K562 (cell line): ENCODE results near the gene TFRC. TPM values are rescaled to one million over a fixed set of nuclear protein-coding genes. Genes with fewer than 3 reads are reported as not detected.
A peak's percentile ranks its signal among the peaks of the same experiment; 100 is the strongest.

Source experiments
- CBX5 ChIP-seq: IDR thresholded peaks from 2 replicates; pipeline ENCODE4 v1.6.1; 2014; ENCODE audit warnings: low read depth, borderline replicate concordance
- ETV5 ChIP-seq: sonication (generic); formaldehyde crosslinking; IDR thresholded peaks from 2 replicates; pipeline ENCODE4 v1.4.0; 2020; ENCODE audit warnings: low read depth, mild to moderate bottlenecking, missing genetic modification reagents
- EWSR1 ChIP-seq: fragments of 450-650 bp; IDR thresholded peaks from 2 replicates; pipeline ENCODE4 v1.6.1; 2018; ENCODE audit warnings: borderline replicate concordance, mild to moderate bottlenecking, low read depth, moderate library complexity; ENCODE audit not compliant: partially characterized antibody
- NFE2L1 ChIP-seq: fragments of 450-650 bp; IDR thresholded peaks from 2 replicates; pipeline ENCODE4 v1.6.1; 2016; ENCODE audit warnings: missing genetic modification characterization, low read depth, mild to moderate bottlenecking, missing compliant biosample characterization, moderate library complexity, borderline replicate concordance
- POLR2H ChIP-seq: IDR thresholded peaks from 2 replicates; pipeline ENCODE4 v1.6.1; 2016; ENCODE audit warnings: missing genetic modification characterization, low read depth, mild to moderate bottlenecking, control low read depth, missing compliant biosample characterization, moderate library complexity
- RBBP5 ChIP-seq: fragments of 200-600 bp; sonication (generic); IDR thresholded peaks from 2 replicates; pipeline ENCODE4 v1.6.1; 2012; ENCODE audit warnings: borderline replicate concordance, mild to moderate bottlenecking, low read length, control low read depth, inconsistent platforms; ENCODE audit not compliant: insufficient read depth, poor library complexity, severe bottlenecking
- RUNX1 ChIP-seq: sonication (generic); IDR thresholded peaks from 2 replicates; pipeline ENCODE4 v1.6.1; 2016; ENCODE audit warnings: antibody characterized with exemption, low read depth
- SRF ChIP-seq, 2 experiments: fragments of 250-450, 450-650 bp in 1 of 2; sonication (Bioruptor Pico) in 1 of 2; sonication (generic) in 1 of 2; formaldehyde crosslinking; IDR thresholded peaks; 2 replicates each; pipeline versions ENCODE4 v1.5.0 to v1.5.1; 2020 to 2022; ENCODE audit warnings: mild to moderate bottlenecking in 1 of 2, missing genetic modification reagents in 1 of 2
- ZNF212 ChIP-seq: fragments of 450-650 bp; formaldehyde crosslinking; IDR thresholded peaks from 2 replicates; pipeline ENCODE4 v1.4.0; 2020; ENCODE audit warnings: mild to moderate bottlenecking
- ZNF41 ChIP-seq: fragments of 250-450 bp; sonication (Bioruptor Pico); conservative IDR thresholded peaks from 2 replicates; pipeline ENCODE4 v1.4.0; 2020; ENCODE audit warnings: mild to moderate bottlenecking
- polyA plus RNA-seq, 8 experiments: library from polyadenylated mRNA; depleted of rRNA in 4 of 8; stranded (reverse) in 5 of 8; unstranded in 3 of 8; fragments of >200 nt; fragmentation: Nextera tagmentation in 2 of 8; fragmentation: Illumina TruSeq in 1 of 8; extraction: Ambion mirVana in 2 of 8; extraction: Trizol in 1 of 8; gene quantifications; 2 replicates each; pipeline versions ENCODE4 v1.2.1 to v1.2.3, GENCODE V29; 2011 to 2014; ENCODE audit warnings: inconsistent platforms in 1 of 8, missing spikeins in 1 of 8
- total RNA-seq, 7 experiments: library from RNA; depleted of rRNA in 6 of 7; stranded (reverse); fragments of >200 nt in 6 of 7; fragmentation: Illumina TruSeq in 2 of 7; extraction: Trizol in 2 of 7; gene quantifications; 2 replicates each; pipeline versions ENCODE4 v1.2.1 to v1.2.3, GENCODE V29; 2011 to 2021; ENCODE audit warnings: low replicate concordance in 1 of 7
- TF ChIP-seq, protein P1 (sequence below), 2 experiments: fragments of 450-650 bp; IDR thresholded peaks; 2 replicates each; pipeline ENCODE4 v1.6.1; 2016; ENCODE audit warnings: mild to moderate bottlenecking in 2 of 2, borderline replicate concordance in 1 of 2, low read depth in 1 of 2, moderate library complexity in 1 of 2
- TF ChIP-seq, protein P2 (sequence below), 3 experiments: fragments of 200-800 bp in 1 of 3; fragments of 250-450 bp in 1 of 3; fragments of 450-650 bp in 1 of 3; sonication (Bioruptor Pico) in 1 of 3; sonication (Bioruptor generic) in 1 of 3; formaldehyde crosslinking in 1 of 3; IDR thresholded peaks; 2 replicates each; pipeline versions ENCODE4 v1.6.1 to v1.8.0; 2016 to 2022; ENCODE audit warnings: mild to moderate bottlenecking in 2 of 3, missing genetic modification characterization in 2 of 3, missing compliant biosample characterization in 1 of 3, moderate library complexity in 1 of 3
- TF ChIP-seq, protein P3 (sequence below): fragments of 450-650 bp; IDR thresholded peaks from 2 replicates; pipeline ENCODE4 v1.6.1; 2016; ENCODE audit warnings: low read depth, mild to moderate bottlenecking, moderate library complexity

The TFRC gene
- total and polyA plus RNA-seq, 9 of the 15 experiments (the other 6 are each of a cell fraction or from before 2014, with no cell fraction given) = 149 to 679 (median 332) TPM

DNA sequence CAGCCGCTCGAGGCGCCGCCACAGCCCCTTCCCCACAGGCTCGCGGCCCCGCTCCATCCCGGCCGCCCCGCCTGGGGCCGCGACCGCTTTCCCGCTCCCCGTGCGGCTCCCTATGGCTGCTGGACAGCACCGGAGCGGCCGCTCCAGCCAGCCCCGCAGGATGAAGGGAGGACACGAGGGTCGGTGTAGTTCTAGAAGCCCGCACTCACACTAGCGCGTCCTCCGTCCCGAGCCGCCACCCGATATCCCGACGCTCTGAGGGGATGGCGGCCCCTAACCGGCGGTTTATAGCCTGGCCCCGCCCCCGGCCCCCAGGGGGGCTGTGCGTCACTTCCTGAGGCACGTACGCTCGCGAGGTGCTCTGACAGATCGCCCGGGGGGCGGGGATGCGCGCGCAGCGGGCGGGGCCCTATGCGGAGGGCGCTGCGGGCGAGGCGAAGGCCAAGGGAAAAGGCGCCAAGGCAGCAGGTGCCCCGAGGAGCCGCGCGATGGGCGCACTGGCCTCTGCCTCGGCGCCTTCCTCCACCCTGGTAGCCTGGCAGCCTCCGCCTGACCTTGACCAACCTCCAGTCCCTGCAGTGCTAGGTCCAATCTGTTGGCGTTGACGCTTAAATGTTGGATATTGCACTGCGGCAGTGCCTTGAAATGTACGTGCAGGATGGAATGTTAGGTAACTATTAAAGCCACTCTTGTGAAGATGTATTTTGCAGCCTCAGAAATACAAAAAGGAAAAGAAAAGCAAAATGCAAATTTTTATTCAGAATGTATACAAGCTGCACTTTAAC is at the start of gene TFRC (continued):
- TF ChIP-seq, protein P1, sequence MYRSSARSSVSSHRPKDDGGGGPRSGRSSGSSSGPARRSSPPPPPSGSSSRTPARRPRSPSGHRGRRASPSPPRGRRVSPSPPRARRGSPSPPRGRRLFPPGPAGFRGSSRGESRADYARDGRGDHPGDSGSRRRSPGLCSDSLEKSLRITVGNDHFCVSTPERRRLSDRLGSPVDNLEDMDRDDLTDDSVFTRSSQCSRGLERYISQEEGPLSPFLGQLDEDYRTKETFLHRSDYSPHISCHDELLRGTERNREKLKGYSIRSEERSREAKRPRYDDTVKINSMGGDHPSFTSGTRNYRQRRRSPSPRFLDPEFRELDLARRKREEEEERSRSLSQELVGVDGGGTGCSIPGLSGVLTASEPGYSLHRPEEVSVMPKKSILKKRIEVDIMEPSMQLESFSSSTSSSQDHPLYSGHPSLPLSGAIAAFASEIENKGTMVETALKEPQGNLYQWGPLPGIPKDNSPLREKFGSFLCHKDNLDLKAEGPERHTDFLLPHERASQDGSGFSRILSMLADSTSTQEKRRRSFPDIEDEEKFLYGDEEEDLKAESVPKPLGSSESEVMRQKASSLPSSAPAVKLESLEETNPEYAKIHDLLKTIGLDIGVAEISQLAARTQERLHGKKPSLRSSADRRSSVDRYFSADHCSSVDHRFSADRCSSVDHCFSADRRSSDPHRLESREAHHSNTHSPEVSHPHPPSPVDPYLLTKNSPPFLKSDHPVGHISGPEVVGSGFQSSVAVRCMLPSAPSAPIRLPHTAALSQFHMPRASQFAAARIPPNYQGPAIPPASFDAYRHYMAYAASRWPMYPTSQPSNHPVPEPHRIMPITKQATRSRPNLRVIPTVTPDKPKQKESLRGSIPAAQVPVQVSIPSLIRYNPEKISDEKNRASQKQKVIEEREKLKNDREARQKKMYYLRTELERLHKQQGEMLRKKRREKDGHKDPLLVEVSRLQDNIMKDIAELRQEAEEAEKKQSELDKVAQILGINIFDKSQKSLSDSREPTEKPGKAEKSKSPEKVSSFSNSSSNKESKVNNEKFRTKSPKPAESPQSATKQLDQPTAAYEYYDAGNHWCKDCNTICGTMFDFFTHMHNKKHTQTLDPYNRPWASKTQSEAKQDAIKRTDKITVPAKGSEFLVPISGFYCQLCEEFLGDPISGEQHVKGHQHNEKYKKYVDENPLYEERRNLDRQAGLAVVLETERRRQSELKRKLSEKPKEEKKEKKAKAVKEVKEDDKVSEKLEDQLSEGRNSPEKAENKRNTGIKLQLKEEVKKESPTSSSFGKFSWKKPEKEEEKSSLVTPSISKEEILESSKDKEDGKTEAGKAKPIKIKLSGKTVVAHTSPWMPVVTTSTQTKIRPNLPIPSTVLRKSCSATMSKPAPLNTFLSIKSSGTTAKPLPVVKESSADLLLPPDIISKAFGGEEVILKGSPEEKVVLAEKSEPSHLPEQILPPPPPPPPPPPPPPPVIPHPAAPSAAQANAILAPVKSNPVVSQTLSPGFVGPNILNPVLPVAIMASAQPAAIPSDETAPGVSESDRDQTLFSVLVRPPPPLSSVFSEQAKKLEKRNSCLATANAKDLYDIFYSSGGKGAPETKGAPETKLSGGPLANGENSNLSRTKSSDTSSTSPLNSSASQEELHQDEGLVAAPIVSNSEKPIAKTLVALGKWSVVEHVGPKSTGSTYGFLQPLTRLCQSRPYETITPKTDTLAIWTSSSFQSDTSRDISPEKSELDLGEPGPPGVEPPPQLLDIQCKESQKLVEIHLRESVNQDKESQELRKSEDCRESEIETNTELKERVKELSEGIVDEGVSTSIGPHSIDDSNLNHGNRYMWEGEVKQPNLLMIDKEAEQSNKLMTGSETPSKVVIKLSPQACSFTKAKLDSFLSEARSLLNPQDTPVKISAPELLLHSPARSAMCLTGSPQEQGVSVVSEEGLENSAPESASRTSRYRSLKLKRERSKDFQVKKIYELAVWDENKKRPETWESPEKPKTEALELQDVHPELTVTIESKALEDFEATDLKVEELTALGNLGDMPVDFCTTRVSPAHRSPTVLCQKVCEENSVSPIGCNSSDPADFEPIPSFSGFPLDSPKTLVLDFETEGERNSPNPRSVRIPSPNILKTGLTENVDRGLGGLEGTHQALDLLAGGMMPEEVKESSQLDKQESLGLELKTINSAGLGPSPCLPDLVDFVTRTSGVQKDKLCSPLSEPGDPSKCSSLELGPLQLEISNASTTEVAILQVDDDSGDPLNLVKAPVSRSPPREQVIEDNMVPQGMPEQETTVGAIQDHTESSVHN (IDR thresholded peaks at IDR 0.05; ENCODE audit: borderline replicate concordance in 1 of 2, low read depth in 1 of 2) = no peak
- TF ChIP-seq, protein P2, sequence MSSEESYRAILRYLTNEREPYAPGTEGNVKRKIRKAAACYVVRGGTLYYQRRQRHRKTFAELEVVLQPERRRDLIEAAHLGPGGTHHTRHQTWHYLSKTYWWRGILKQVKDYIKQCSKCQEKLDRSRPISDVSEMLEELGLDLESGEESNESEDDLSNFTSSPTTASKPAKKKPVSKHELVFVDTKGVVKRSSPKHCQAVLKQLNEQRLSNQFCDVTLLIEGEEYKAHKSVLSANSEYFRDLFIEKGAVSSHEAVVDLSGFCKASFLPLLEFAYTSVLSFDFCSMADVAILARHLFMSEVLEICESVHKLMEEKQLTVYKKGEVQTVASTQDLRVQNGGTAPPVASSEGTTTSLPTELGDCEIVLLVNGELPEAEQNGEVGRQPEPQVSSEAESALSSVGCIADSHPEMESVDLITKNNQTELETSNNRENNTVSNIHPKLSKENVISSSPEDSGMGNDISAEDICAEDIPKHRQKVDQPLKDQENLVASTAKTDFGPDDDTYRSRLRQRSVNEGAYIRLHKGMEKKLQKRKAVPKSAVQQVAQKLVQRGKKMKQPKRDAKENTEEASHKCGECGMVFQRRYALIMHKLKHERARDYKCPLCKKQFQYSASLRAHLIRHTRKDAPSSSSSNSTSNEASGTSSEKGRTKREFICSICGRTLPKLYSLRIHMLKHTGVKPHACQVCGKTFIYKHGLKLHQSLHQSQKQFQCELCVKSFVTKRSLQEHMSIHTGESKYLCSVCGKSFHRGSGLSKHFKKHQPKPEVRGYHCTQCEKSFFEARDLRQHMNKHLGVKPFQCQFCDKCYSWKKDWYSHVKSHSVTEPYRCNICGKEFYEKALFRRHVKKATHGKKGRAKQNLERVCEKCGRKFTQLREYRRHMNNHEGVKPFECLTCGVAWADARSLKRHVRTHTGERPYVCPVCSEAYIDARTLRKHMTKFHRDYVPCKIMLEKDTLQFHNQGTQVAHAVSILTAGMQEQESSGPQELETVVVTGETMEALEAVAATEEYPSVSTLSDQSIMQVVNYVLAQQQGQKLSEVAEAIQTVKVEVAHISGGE (CRISPR knock-in tag; IDR thresholded peaks at IDR 0.05) = peak in 2 of 3 experiments; percentile 13 to 38; a peak in 1 of 6 replicates
- TF ChIP-seq SRF (CRISPR knock-in tag; IDR thresholded peaks at IDR 0.05) (peak; percentile 68 to 78; a peak in 3 of 4 replicates), EWSR1 (no peak), RBBP5 (peak; percentile 73), ETV5 (CRISPR knock-in tag) (peak; percentile 87; the same call in 1 of the 2 replicates), ZNF41 (CRISPR knock-in tag) (no peak), NFE2L1 (no peak), POLR2H (tag) (peak; percentile 97), ZNF212 (CRISPR knock-in tag) (no peak), CBX5 (no peak), RUNX1 (peak; percentile 20; the same call in 1 of the 2 replicates)
- TF ChIP-seq, protein P3, sequence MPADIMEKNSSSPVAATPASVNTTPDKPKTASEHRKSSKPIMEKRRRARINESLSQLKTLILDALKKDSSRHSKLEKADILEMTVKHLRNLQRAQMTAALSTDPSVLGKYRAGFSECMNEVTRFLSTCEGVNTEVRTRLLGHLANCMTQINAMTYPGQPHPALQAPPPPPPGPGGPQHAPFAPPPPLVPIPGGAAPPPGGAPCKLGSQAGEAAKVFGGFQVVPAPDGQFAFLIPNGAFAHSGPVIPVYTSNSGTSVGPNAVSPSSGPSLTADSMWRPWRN = no peak
